HG02798 (cell line): ENCODE measurements around the gene NCK1.
"Not testable (repeated sequence)": the region's sequence is repeated elsewhere in the genome, so short reads cannot be mapped to it uniquely, and the experiment has no call there.

ENCODE experiments used
- ATAC-seq: cut with Tn5 transposase; IDR thresholded peaks from one replicate; pipeline ENCODE4 v1.9.1; 2021; ENCODE audit warnings: mild to moderate bottlenecking; ENCODE audit not compliant: unreplicated experiment, poor library complexity

The NCK1 gene

GRCh38 chr3:136860541-136860940 is 1.5 kb upstream of the NCK1 start:
- no peak for ATAC-seq

GRCh38 chr3:136862617-136863322 is 762 bp downstream of the NCK1 start:
- ATAC-seq = peak; percentile 11

GRCh38 chr3:136869282-136869681 is 7.3 kb downstream of the NCK1 start:
- no peak for ATAC-seq

- ATAC-seq = not testable (repeated sequence)
Observed at GRCh38 chr3:136872258-136872657, 10.2 kb downstream of the NCK1 start.

- not testable (repeated sequence) for ATAC-seq
Observed at GRCh38 chr3:136879510-136879909, 17.5 kb downstream of the NCK1 start.

- ATAC-seq = no peak
Observed at GRCh38 chr3:136882571-136882970, 20.6 kb downstream of the NCK1 start.

GRCh38 chr3:136883967-136884720 is 22.1 kb downstream of the NCK1 start:
- ATAC-seq = no peak

- ATAC-seq = no peak
Observed at GRCh38 chr3:136885357-136886213, 23.6 kb downstream of the NCK1 start.

- ATAC-seq = no peak
Observed at GRCh38 chr3:136889947-136890346, 27.9 kb downstream of the NCK1 start.

- no peak for ATAC-seq
Observed at GRCh38 chr3:136891934-136892855, 30.2 kb downstream of the NCK1 start.

GRCh38 chr3:136893848-136894443 is 31.9 kb downstream of the NCK1 start:
- no peak for ATAC-seq

GRCh38 chr3:136897171-136897570 is 35.2 kb downstream of the NCK1 start:
- not testable (repeated sequence) for ATAC-seq

- ATAC-seq = no peak
Observed at GRCh38 chr3:136898549-136898948, 36.5 kb downstream of the NCK1 start.

GRCh38 chr3:136898954-136899353 is 36.9 kb downstream of the NCK1 start:
- no peak for ATAC-seq

- no peak for ATAC-seq
Observed at GRCh38 chr3:136899622-136900158, 37.7 kb downstream of the NCK1 start.

- ATAC-seq = not testable (repeated sequence)
Observed at GRCh38 chr3:136900694-136901093, 38.7 kb downstream of the NCK1 start.

GRCh38 chr3:136901391-136901790 is 39.4 kb downstream of the NCK1 start:
- no peak for ATAC-seq

GRCh38 chr3:136902530-136902929 is 40.5 kb downstream of the NCK1 start:
- ATAC-seq = not testable (repeated sequence)

GRCh38 chr3:136903899-136904298 is 41.9 kb downstream of the NCK1 start:
- no peak for ATAC-seq
